ENCODE results near the gene SF3A1. TPM values are rescaled to one million over a fixed set of nuclear protein-coding genes. Genes with fewer than 3 reads are reported as not detected.
"Not testable (repeated sequence)": the region's sequence is repeated elsewhere in the genome, so short reads cannot be mapped to it uniquely, and the experiment has no call there.

SF3A1 gene
- total RNA-seq: 110 to 127 TPM (median 115 TPM) in 3 replicates
- long read RNA-seq, full-length matches to known transcripts: 39 of 62 reads
- long read RNA-seq, partial matches to known transcripts: 9 of 62 reads
- long read RNA-seq, other reads (novel, unspliced or antisense): 14 of 62 reads

DNA sequence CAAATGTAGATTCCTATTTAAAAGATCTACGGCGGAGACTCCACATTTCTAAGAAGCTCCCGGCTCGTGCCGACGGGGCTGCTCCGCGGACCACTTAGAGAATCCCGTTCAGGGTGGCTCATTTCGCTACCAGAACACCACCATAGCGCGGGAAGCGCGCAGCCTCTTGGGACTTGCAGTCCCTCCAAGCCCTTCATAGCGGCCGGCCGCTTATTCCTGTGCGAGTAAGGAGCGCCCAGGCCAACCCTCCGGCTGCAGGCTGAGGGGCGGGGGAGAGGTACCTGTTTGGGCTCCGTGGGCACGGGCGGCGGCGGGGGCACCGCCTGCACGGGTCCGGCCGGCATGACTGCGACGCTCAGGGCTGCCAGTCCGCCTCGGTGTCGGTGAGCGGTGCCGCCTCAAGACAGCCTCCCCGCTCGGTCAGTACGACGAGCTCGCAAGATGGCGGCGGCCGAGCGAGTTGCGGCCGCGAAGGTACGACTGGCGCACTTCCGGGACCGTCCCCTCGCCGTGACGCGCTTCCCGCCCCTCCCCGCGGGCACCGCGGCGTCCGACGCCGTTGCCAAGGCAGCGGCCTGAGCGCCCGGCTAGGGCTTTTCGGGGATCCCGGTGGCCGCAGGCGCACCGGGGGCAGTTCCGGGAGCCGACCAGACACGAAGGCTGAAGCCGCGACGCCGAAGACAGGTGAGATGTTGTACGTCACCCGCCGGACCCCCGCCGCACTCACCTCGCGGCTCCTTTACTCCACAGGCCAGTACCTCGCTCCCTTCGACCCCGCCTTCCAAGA, at the start of gene SF3A1, which contains the start of gene CCDC157:
Gene SF3A1, minus strand, starts transcription at position 446 of the 787 bp plus-strand sequence. Its CDS starts 102 bp downstream, at position 344.
Gene CCDC157, plus strand, starts transcription at position 559 of the 787 bp plus-strand sequence. CDS start 8,994 bp downstream, outside the sequence.
- peaks cover 7% of the 10 kb centered on the region for H3K36me3 Mint-ChIP-seq (ENCODE audit: low read depth)
- H3K27me3 Mint-ChIP-seq (ENCODE audit: low read depth): no peaks in the 10 kb centered on the region
- H3K27ac Mint-ChIP-seq (ENCODE audit: unreplicated experiment): peak within 1 kb of the TSS; percentile 93
- TF ChIP-seq, protein P1, sequence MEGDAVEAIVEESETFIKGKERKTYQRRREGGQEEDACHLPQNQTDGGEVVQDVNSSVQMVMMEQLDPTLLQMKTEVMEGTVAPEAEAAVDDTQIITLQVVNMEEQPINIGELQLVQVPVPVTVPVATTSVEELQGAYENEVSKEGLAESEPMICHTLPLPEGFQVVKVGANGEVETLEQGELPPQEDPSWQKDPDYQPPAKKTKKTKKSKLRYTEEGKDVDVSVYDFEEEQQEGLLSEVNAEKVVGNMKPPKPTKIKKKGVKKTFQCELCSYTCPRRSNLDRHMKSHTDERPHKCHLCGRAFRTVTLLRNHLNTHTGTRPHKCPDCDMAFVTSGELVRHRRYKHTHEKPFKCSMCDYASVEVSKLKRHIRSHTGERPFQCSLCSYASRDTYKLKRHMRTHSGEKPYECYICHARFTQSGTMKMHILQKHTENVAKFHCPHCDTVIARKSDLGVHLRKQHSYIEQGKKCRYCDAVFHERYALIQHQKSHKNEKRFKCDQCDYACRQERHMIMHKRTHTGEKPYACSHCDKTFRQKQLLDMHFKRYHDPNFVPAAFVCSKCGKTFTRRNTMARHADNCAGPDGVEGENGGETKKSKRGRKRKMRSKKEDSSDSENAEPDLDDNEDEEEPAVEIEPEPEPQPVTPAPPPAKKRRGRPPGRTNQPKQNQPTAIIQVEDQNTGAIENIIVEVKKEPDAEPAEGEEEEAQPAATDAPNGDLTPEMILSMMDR (IDR thresholded peaks at IDR 0.05): no peak
- no peak for DNase-seq (ENCODE audit: low spot score)
- peaks cover 37% of the 10 kb centered on the region for H3K4me1 Mint-ChIP-seq (ENCODE audit: low read depth)
- H3K4me3 Mint-ChIP-seq (ENCODE audit: unreplicated experiment): peak within 1 kb of the TSS; percentile 91
- no peaks in the 10 kb centered on the region for H3K9me3 Mint-ChIP-seq (ENCODE audit: low read depth)

DNA sequence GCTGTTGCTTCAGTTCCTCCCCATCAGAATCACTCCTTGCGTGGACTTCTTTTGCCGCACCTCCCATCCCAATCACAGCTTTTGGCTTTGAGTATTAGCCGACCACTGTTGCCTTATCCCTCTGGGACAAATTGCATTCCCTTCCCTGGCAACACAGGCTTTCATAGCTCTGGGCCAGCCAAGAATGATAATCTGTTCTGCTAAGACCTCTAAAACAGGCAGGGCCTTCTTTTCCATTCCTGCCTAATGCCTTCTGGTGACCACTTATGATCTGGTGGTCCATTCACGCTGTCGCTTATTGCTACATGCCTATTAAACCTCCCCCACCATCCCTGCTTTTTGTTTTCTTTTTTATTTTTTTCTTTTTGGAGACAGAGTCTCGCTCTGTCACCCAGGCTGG, 49.7 kb upstream of the SF3A1 start:
- H3K27ac Mint-ChIP-seq (ENCODE audit: unreplicated experiment): no peak overlapping the region
- DNase-seq (ENCODE audit: low spot score): no peak
- peaks cover 8% of the 10 kb centered on the region for H3K36me3 Mint-ChIP-seq (ENCODE audit: low read depth)
- H3K27me3 Mint-ChIP-seq (ENCODE audit: low read depth): no peaks in the 10 kb centered on the region
- peaks cover 25% of the 10 kb centered on the region for H3K4me1 Mint-ChIP-seq (ENCODE audit: low read depth)
- H3K4me3 Mint-ChIP-seq (ENCODE audit: unreplicated experiment): no peak overlapping the region
- TF ChIP-seq, protein P1 (IDR thresholded peaks at IDR 0.05): no peak
- H3K9me3 Mint-ChIP-seq (ENCODE audit: low read depth): no peaks in the 10 kb centered on the region

DNA sequence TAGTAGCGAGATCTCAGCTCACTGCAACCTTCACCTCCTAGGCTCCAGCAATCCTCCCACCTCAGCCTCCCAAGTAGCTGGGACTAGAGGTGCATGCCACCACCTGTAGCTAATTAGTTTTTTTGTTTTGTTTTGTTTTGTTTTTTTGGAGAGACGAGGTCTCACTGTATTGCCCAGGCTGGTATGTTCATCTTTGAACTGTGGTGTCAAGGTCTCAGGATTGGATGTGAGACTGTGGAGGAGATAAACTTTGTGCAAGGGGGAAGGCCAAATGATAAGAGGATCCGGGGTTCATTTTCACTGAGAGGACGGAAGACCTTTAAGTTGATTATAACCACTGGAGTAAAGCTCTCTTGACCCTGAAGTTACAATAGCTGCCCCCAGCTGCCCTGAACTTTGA, 49.0 kb upstream of the SF3A1 start:
- Mint-ChIP-seq H3K27ac (ENCODE audit: unreplicated experiment) (no peak overlapping the region), H3K36me3 (ENCODE audit: low read depth) (peaks cover 8% of the 10 kb centered on the region), H3K27me3 (ENCODE audit: low read depth) (no peaks in the 10 kb centered on the region), H3K4me1 (ENCODE audit: low read depth) (peaks cover 25% of the 10 kb centered on the region), H3K9me3 (ENCODE audit: low read depth) (no peaks in the 10 kb centered on the region), H3K4me3 (ENCODE audit: unreplicated experiment) (no peak overlapping the region)
- no peak for DNase-seq (ENCODE audit: low spot score)
- TF ChIP-seq, protein P1 (IDR thresholded peaks at IDR 0.05): no peak

DNA sequence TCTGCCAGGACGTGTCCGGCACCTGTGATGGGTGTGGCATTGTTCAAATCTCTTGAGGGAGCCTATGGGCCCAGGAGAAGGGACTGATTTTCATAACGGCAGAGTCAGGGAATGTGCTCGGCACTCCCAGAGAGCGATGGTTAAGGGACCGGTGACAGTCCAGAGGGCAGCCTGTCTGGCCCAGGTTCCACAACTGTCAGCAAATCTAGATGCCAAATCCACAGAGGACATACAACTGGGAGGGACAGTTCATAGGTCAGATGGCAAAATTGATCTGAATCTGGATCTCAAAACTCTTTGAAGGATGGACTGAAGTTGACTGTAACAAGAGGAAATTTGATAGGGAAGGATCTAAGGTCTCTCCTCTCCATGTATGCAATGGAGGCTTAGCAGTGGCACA, 47.6 kb upstream of the SF3A1 start:
- H3K27ac Mint-ChIP-seq (ENCODE audit: unreplicated experiment): no peak overlapping the region
- no peaks in the 10 kb centered on the region for H3K27me3 Mint-ChIP-seq (ENCODE audit: low read depth)
- TF ChIP-seq, protein P1 (IDR thresholded peaks at IDR 0.05): no peak
- H3K9me3 Mint-ChIP-seq (ENCODE audit: low read depth): no peaks in the 10 kb centered on the region
- no peak for DNase-seq (ENCODE audit: low spot score)
- H3K36me3 Mint-ChIP-seq (ENCODE audit: low read depth): peaks cover 6% of the 10 kb centered on the region
- H3K4me3 Mint-ChIP-seq (ENCODE audit: unreplicated experiment): no peak overlapping the region
- peaks cover 23% of the 10 kb centered on the region for H3K4me1 Mint-ChIP-seq (ENCODE audit: low read depth)

GRCh38 chr22:30402766-30403104, 46.0 kb upstream of the SF3A1 start:
- H3K27me3 Mint-ChIP-seq (ENCODE audit: low read depth); DNase-seq (ENCODE audit: low spot score); H3K27ac Mint-ChIP-seq (ENCODE audit: unreplicated experiment); H3K36me3 Mint-ChIP-seq (ENCODE audit: low read depth); H3K9me3 Mint-ChIP-seq (ENCODE audit: low read depth); H3K4me3 Mint-ChIP-seq (ENCODE audit: unreplicated experiment): not testable (repeated sequence)
- peaks cover 26% of the 10 kb centered on the region for H3K4me1 Mint-ChIP-seq (ENCODE audit: low read depth)
